ENCODE results near the gene UCN. TPM values are rescaled to one million over a fixed set of nuclear protein-coding genes. Genes with fewer than 3 reads are reported as not detected.

Gene UCN
- total RNA-seq, 1 donor from 2014 or later = 1.8 TPM

GRCh38 chr2:27284996-27285395 is 23.2 kb downstream of the UCN start:
- Histone ChIP-seq H3K36me3 (ENCODE audit: control insufficient read depth, insufficient read depth, low read length) (no peaks in the 10 kb centered on the region), H3K27me3 (ENCODE audit: control insufficient read depth, insufficient read depth, low read length) (peaks cover 5% of the 10 kb centered on the region), H3K4me3 (ENCODE audit: low read depth, low read length) (no peak overlapping the region)
- TF ChIP-seq CTCF (IDR thresholded peaks at IDR 0.05; ENCODE audit: insufficient read depth, low read length, severe bottlenecking) = no peak
- DNase-seq (ENCODE audit: low read depth) (no peak), FAIRE-seq (no peak)

DNA sequence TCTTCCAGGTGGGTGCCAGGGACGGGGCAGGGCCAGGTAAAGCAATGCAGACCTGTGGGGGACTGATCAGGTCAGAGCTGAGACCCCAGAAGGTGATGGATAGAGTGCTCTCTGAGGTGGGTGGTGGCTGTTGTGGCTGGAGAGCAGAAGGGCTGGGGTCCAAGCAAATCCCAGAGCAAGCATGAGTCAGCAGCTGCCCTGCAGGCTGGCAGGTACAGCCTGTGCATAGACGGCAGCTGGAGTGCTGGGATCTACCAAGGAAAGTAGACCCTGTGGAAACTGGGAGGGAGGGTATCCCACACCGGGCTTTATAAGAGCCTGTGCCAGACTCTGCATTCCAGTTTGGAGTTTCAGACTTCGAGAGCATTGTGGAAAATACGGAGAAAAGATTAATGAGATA is 25.4 kb downstream of the UCN start:
- Histone ChIP-seq H3K27me3 (ENCODE audit: control insufficient read depth, insufficient read depth, low read length) (peaks cover 5% of the 10 kb centered on the region), H3K36me3 (ENCODE audit: control insufficient read depth, insufficient read depth, low read length) (no peaks in the 10 kb centered on the region), H3K4me3 (ENCODE audit: low read depth, low read length) (no peak overlapping the region)
- no peak for TF ChIP-seq CTCF (IDR thresholded peaks at IDR 0.05; ENCODE audit: insufficient read depth, low read length, severe bottlenecking)
- DNase-seq (ENCODE audit: low read depth) (peak; percentile 12), FAIRE-seq (no peak)

GRCh38 chr2:27281855-27282559 is 26.2 kb downstream of the UCN start, which contains the start of gene TRIM54:
TRIM54 (plus strand) TSS chr2:27282429; CDS start chr2:27282732, 303 bp downstream.
- DNase-seq (ENCODE audit: low read depth) (no peak), FAIRE-seq (no peak)
- H3K36me3 ChIP-seq (ENCODE audit: control insufficient read depth, insufficient read depth, low read length) = no peaks in the 10 kb centered on the region
- peaks cover 5% of the 10 kb centered on the region for H3K27me3 ChIP-seq (ENCODE audit: control insufficient read depth, insufficient read depth, low read length)
- no peak for TF ChIP-seq CTCF (IDR thresholded peaks at IDR 0.05; ENCODE audit: insufficient read depth, low read length, severe bottlenecking)
- no peak within 1 kb of the TSS for H3K4me3 ChIP-seq (ENCODE audit: low read depth, low read length)

GRCh38 chr2:27281442-27281841 is 26.8 kb downstream of the UCN start:
- no peak for FAIRE-seq
- peaks cover 5% of the 10 kb centered on the region for H3K27me3 ChIP-seq (ENCODE audit: control insufficient read depth, insufficient read depth, low read length)

DNA sequence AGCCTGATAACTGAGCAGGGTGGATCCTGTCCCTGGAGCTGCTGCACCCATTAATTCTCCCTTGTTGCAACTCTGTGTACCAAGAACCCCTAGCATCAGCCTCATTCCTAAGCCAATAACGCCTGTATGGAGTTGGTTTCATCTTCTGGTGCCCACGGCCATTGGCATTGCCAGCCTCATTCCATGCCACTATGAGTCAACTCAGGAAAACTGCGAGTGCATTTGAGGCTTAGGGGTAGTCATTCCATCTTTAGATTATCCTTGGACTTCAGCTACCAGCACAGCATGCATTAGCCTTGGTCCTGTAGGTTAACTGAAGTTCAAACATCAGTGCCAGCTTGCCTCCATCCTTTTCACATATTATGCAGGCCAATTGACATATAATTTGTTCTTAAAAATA is 27.4 kb downstream of the UCN start:
- no peak overlapping the region for H3K4me3 ChIP-seq (ENCODE audit: low read depth, low read length)
- peaks cover 5% of the 10 kb centered on the region for H3K27me3 ChIP-seq (ENCODE audit: control insufficient read depth, insufficient read depth, low read length)
- TF ChIP-seq CTCF (IDR thresholded peaks at IDR 0.05; ENCODE audit: insufficient read depth, low read length, severe bottlenecking) = no peak
- no peaks in the 10 kb centered on the region for H3K36me3 ChIP-seq (ENCODE audit: control insufficient read depth, insufficient read depth, low read length)
- DNase-seq (ENCODE audit: low read depth) (no peak), FAIRE-seq (no peak)

More at GRCh38 chr2:27281442-27281841, 26.8 kb downstream of the UCN start:
- no peak for TF ChIP-seq CTCF (IDR thresholded peaks at IDR 0.05; ENCODE audit: insufficient read depth, low read length, severe bottlenecking)
- DNase-seq (ENCODE audit: low read depth) = no peak
- H3K36me3 ChIP-seq (ENCODE audit: control insufficient read depth, insufficient read depth, low read length) = no peaks in the 10 kb centered on the region
- no peak overlapping the region for H3K4me3 ChIP-seq (ENCODE audit: low read depth, low read length)

DNA sequence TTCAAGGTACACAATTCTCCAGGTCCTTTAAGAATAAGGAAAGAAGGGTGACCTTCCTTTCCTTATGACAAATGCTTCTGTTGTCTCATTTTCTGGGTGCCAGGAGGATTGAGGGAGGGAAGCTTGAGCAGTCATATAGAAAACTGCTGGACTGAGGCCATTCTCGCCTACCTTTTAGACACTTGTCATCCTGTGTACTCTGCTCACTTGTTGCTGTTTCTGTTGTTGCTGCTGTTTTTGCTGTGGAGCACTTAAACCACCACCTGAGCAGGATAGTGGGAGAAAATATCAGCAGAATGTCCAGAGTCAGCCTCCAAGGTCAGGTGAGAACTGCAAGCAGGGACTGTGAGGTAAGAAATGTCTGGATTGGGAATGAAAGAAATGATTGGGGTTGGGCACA is 30.2 kb downstream of the UCN start:
- FAIRE-seq (no peak), DNase-seq (ENCODE audit: low read depth) (no peak)
- no peaks in the 10 kb centered on the region for H3K36me3 ChIP-seq (ENCODE audit: control insufficient read depth, insufficient read depth, low read length)
- H3K4me3 ChIP-seq (ENCODE audit: low read depth, low read length) = no peak overlapping the region
- peaks cover 4% of the 10 kb centered on the region for H3K27me3 ChIP-seq (ENCODE audit: control insufficient read depth, insufficient read depth, low read length)
- TF ChIP-seq CTCF (IDR thresholded peaks at IDR 0.05; ENCODE audit: insufficient read depth, low read length, severe bottlenecking) = no peak

Data from bronchial epithelial cell (primary cell).